Osteoblast (primary cell): Measurements from ENCODE around the gene BTD. TPM values are rescaled to one million over a fixed set of nuclear protein-coding genes. Genes with fewer than 3 reads are reported as not detected.

Experiments
- DNase-seq: peaks from one replicate; pipeline ENCODE4 v3.0.0; 2011; ENCODE audit warnings: low spot score, mixed read lengths; ENCODE audit not compliant: insufficient read length; ENCODE audit errors: missing footprints
- H2AFZ ChIP-seq: 2 replicates; pipeline ENCODE4 v1.6.0; 2011; ENCODE audit warnings: mild to moderate bottlenecking, low read length
- H3K27ac ChIP-seq: 2 replicates; pipeline ENCODE4 v1.5.1; 2011; ENCODE audit warnings: mild to moderate bottlenecking, low read depth, low read length, moderate library complexity
- H3K27me3 ChIP-seq: 2 replicates; pipeline ENCODE4 v1.6.0; 2012; ENCODE audit warnings: mild to moderate bottlenecking, control low read depth, inconsistent platforms, low read length, moderate library complexity; ENCODE audit not compliant: insufficient read depth
- H3K36me3 ChIP-seq: 2 replicates; pipeline ENCODE4 v1.5.1; 2011; ENCODE audit warnings: mild to moderate bottlenecking, low read length, control low read depth, moderate library complexity; ENCODE audit not compliant: insufficient read depth
- H3K4me1 ChIP-seq: 2 replicates; pipeline ENCODE4 v1.5.1; 2011; ENCODE audit warnings: mild to moderate bottlenecking, low read length, control low read depth, moderate library complexity; ENCODE audit not compliant: insufficient read depth
- H3K4me2 ChIP-seq: 2 replicates; pipeline ENCODE4 v1.6.0; 2011; ENCODE audit warnings: mild to moderate bottlenecking, low read length; ENCODE audit not compliant: insufficient read depth
- H3K4me3 ChIP-seq: fragments of 200-600 bp; sonication (generic); 3 replicates; pipeline ENCODE4 v1.5.1; 2012; ENCODE audit warnings: mild to moderate bottlenecking, low read length, inconsistent platforms; ENCODE audit not compliant: insufficient read depth
- H3K79me2 ChIP-seq: 2 replicates; pipeline ENCODE4 v1.6.0; 2012; ENCODE audit warnings: mild to moderate bottlenecking, low read length, control low read depth, inconsistent platforms; ENCODE audit not compliant: insufficient read depth
- H3K9me3 ChIP-seq: 2 replicates; pipeline ENCODE4 v1.5.1; 2011; ENCODE audit warnings: low read depth, low read length, control low read depth
- H4K20me1 ChIP-seq: 2 replicates; pipeline ENCODE4 v1.6.0; 2012; ENCODE audit warnings: mild to moderate bottlenecking, low read length, control low read depth; ENCODE audit not compliant: insufficient read depth
- total RNA-seq: library from RNA; depleted of rRNA; stranded (reverse); fragments of >200 nt; gene quantifications from 2 replicates; pipeline ENCODE4 v1.2.3, GENCODE V29; 2012
- TF ChIP-seq, protein P1 (sequence below): IDR thresholded peaks from 2 replicates; pipeline ENCODE4 v1.5.1; 2011; ENCODE audit warnings: mild to moderate bottlenecking, low read depth, low read length, moderate library complexity; ENCODE audit errors: extremely low read depth

Gene BTD
- total RNA-seq, 1 donor: 31.1 TPM

DNA sequence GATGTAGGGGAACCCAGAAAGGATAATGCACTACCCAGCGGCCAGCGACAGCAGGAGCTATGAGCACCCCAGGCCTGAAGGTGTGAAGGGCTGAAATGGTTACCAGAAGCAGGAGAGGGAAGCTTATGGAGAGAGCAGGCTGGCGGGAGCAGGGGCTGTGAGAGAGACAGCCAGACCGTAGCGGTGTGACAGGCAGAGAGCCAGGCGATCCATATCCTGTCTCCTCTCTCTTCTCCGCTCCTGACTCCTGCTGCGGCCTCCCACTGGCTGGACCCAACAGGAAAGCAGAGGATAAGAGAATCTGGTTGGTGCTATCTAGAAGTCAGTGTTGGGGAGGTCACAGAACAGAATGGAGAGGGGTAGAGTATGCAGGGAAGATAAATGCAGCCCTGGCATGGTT is 49.9 kb downstream of the BTD start:
- H3K4me2 ChIP-seq: no peak overlapping the region
- TF ChIP-seq, protein P1, sequence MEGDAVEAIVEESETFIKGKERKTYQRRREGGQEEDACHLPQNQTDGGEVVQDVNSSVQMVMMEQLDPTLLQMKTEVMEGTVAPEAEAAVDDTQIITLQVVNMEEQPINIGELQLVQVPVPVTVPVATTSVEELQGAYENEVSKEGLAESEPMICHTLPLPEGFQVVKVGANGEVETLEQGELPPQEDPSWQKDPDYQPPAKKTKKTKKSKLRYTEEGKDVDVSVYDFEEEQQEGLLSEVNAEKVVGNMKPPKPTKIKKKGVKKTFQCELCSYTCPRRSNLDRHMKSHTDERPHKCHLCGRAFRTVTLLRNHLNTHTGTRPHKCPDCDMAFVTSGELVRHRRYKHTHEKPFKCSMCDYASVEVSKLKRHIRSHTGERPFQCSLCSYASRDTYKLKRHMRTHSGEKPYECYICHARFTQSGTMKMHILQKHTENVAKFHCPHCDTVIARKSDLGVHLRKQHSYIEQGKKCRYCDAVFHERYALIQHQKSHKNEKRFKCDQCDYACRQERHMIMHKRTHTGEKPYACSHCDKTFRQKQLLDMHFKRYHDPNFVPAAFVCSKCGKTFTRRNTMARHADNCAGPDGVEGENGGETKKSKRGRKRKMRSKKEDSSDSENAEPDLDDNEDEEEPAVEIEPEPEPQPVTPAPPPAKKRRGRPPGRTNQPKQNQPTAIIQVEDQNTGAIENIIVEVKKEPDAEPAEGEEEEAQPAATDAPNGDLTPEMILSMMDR: no peak
- no peaks in the 10 kb centered on the region for H3K27me3 ChIP-seq
- H4K20me1 ChIP-seq: no peaks in the 10 kb centered on the region
- DNase-seq: peak; percentile 36
- peaks cover 22% of the 10 kb centered on the region for H3K4me1 ChIP-seq
- no peak overlapping the region for H2AFZ ChIP-seq
- H3K79me2 ChIP-seq: no peaks in the 10 kb centered on the region
- H3K9me3 ChIP-seq: peaks cover 4% of the 10 kb centered on the region
- no peak overlapping the region for H3K4me3 ChIP-seq
- no peak overlapping the region for H3K27ac ChIP-seq
- no peaks in the 10 kb centered on the region for H3K36me3 ChIP-seq

DNA sequence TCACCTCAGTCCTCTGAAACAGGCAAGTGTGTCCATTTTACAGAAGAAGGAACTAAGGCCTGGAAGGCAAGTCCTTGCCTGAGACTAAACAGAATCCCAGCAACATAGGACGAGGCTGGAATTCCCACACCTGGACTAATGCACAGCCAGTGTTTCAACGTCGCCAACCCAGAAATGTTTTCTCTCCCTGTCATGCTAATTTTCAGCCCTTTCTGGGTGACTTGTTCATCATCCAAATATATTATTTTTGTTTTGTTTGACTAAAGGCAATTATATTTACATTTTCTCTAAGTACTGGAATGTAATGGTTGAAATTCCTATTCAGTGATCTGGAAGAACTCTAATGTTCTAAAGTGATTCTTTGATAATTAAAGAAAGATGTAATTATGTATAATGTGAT is 51.8 kb downstream of the BTD start:
- Histone ChIP-seq H3K4me1 (peaks cover 3% of the 10 kb centered on the region), H3K4me2 (no peak overlapping the region), H3K36me3 (no peaks in the 10 kb centered on the region), H3K27me3 (no peaks in the 10 kb centered on the region), H2AFZ (no peak overlapping the region), H3K9me3 (peaks cover 10% of the 10 kb centered on the region), H3K4me3 (no peak overlapping the region), H3K27ac (no peak overlapping the region), H4K20me1 (no peaks in the 10 kb centered on the region), H3K79me2 (no peaks in the 10 kb centered on the region)
- peak; percentile 61 for DNase-seq
- TF ChIP-seq, protein P1: no peak

DNA sequence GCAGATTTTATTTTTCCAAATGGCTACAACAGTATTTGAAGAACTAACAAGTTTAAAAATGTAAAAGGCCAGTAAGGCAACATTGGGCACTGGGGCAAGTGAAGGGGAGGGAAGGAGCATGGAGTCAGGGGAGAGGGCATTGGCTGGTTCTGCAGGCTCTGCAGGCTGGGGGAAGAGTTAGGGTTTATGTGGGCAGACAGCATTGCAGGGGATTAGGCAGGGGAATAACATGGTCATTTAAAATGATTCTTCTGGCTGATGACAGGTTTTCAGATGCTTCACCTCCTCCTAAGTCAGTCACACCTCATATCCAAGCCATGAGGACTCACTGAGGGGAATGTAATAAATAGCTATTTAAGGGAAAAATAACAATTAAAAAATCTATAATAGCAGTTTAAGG is 52.6 kb downstream of the BTD start:
- peaks cover 10% of the 10 kb centered on the region for H3K9me3 ChIP-seq
- no peaks in the 10 kb centered on the region for H3K36me3 ChIP-seq
- no peak overlapping the region for H3K27ac ChIP-seq
- TF ChIP-seq, protein P1: no peak
- peak; percentile 25 for DNase-seq
- H4K20me1 ChIP-seq: no peaks in the 10 kb centered on the region
- no peak overlapping the region for H3K4me3 ChIP-seq
- no peak overlapping the region for H3K4me2 ChIP-seq
- no peak overlapping the region for H2AFZ ChIP-seq
- H3K4me1 ChIP-seq: no peaks in the 10 kb centered on the region
- no peaks in the 10 kb centered on the region for H3K27me3 ChIP-seq
- no peaks in the 10 kb centered on the region for H3K79me2 ChIP-seq

DNA sequence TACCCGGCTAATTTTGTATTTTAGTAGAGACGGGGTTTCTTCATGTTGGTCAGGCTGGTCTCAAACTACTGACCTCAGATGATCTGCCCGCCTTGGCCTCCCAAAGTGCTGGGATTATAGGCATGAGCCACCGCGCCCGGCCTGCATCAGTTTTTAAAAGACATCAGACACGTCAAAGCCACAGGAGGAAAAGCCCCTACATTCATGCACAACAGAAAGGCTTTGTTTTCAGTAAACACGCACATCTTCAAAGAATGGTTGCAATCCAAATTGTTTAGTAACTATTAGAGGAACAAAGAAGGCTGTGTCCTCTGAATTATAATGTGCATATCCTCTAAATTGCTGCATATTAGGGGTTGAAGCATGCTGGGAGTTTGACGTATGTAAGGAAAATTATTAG is 53.3 kb downstream of the BTD start:
- DNase-seq: peak; percentile 8
- Histone ChIP-seq H3K27ac (no peak overlapping the region), H3K79me2 (no peaks in the 10 kb centered on the region), H3K4me1 (no peaks in the 10 kb centered on the region), H3K27me3 (no peaks in the 10 kb centered on the region), H3K9me3 (peaks cover 10% of the 10 kb centered on the region), H3K36me3 (no peaks in the 10 kb centered on the region), H2AFZ (no peak overlapping the region), H3K4me3 (no peak overlapping the region), H3K4me2 (no peak overlapping the region), H4K20me1 (no peaks in the 10 kb centered on the region)
- TF ChIP-seq, protein P1: no peak
